Activated gamma-delta T cell treated with anti-CD3 and anti-CD28 coated beads, Interleukin-2, amount 50 U/mL, for 16 hours (primary cell): ENCODE data around the gene PCBP1.
"Not testable (repeated sequence)": the region's sequence is repeated elsewhere in the genome, so short reads cannot be mapped to it uniquely, and the experiment has no call there.

Source experiments
- DNase-seq: peaks from one replicate; pipeline ENCODE4 v3.0.0-alpha.2; 2020; ENCODE audit warnings: low read depth

Gene PCBP1

DNA sequence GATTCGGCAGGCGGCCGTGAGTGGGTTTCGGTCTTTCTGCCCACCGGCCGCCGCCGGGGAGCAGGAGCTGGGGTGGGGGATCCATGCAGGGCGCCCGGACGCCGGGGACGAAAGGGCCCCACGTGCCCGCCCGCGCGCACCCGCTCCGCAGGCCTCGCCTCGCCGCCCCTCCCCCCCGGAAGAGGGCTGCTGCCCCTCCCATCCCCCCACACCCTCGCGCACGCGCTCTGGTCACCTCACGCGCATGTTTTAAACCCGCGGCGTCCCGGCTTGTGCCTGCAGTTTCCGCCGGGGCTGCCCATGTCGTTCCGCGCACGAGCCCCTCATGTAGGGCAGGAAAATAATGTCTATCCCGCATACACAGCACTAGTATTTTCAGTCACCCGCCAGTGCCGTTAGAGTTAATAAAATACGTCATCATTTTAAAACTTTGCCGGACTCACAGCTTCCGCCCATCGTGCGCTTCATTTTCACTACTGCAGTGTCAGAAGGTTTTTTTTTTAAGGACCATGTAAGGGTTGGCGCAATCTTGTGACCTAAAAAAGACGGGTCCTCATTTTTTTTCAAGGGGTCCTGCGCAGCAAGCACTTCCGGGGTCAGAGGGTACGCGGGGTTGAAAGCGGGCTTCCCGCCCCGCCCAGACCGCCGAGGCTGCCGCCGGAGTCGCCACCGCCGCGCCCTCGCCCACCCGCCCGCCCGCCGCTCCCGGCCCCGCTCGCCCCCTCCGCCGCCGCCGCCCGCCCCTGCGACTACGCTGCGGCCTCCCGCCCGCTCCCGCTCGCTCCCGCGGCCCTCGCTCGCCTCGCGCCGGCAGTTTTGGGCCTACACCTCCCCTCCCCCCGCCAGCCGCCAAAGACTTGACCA lies at the start of gene PCBP1:
TSS of gene PCBP1 (plus strand) at position 640 of the 864 bp plus-strand sequence. CDS start 267 bp downstream, outside the sequence.
- peak; percentile 97 for DNase-seq

DNA sequence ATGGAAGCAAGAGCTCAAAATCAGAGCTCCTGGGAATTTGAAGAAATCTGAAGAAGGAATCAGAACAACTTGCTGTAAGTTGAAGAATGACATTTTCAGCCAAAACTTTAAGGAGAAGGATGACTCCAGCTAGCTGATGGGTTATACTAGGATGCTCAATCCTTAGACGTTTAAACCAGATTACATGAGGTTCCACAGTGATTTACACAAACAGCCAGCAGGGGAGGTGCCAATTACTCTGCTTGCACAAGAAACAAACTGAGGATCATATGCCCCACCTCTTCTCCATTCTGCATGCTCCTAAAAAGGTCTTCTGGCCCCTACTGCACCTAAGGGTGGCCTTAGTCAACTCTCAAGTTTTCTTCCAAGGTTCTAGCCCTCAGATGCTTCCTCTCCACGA lies 47.9 kb upstream of the PCBP1 start:
- no peak for DNase-seq

DNA sequence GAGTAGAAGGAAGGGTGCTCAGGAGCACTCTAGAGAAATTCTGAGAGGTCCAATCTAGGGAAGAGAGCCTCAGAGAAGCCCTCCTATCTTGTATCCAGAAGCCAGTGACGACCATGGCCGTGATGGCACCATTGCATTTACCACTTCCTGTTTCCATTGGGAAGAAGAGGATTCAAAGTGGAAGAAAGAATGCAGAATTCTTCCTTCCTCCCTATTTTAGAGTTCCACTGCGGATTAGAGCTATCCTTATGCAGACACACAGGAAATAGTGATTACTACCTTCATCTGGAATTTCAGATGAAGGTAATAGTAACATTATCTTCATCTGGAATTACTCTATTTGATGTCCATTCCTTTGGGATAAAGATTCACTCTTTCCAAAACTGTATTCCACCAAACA lies 45.6 kb upstream of the PCBP1 start:
- DNase-seq, result no peak

GRCh38 chr2:70042246-70042645 lies 45.0 kb upstream of the PCBP1 start:
- DNase-seq, result no peak

GRCh38 chr2:70043252-70043875 lies 43.9 kb upstream of the PCBP1 start:
- DNase-seq, result no peak

DNA sequence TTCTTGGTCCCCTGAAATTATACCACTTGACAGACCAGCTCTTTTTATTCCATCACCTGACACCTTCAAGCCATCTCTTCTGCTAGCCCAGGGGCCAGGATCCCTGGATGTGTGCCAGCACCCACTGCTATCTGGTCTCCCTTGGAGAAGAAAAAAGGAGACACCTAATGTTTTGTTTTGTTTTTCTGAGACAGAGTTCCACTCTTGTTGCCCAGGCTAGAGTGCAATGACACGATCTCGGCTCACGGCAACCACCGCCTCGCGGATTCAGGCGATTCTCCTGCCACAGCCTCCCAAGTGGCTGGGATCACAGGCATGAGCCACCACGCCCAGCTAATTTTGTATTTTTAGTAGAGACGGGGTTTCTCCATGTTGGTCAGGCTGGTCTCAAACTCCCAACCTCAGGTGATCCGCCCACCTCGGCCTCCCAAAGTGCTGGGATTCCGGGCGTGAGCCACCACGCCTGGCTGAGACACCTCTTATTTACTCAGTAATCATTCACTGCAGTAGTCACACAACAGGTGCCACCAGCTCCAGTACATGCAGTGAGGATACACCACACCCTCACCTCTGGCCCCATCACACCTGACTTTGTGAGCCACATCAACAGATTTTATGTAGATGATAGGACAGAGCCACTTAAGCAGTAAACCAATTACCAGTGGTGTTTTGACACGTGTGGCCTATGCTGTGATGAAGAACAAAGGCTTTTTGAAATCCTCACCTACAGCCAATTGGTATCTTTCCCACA lies 42.8 kb upstream of the PCBP1 start:
- no peak for DNase-seq

DNA sequence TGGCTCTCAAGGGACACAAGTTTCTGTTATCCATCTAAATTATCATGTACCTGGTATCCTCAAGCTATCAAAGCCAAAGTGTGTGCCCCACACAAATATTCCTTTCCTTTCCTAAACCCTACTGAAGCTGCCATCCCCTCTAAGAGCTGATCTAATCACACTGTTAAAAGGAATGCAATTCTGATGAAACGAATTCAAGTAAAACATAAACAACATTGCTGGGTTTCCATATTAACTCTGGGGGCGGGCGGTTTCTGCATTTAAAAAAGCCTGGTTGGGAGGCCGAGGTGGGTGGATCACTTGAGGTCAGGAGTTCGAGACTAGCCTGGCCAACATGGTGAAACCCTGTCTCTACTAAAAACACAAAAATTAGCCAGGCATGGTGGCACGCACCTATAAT lies 41.9 kb upstream of the PCBP1 start:
- DNase-seq, result no peak

- DNase-seq, result no peak
Measured at GRCh38 chr2:70045932-70046331, 41.3 kb upstream of the PCBP1 start.

GRCh38 chr2:70046534-70046933 lies 40.7 kb upstream of the PCBP1 start:
- DNase-seq, result no peak

DNA sequence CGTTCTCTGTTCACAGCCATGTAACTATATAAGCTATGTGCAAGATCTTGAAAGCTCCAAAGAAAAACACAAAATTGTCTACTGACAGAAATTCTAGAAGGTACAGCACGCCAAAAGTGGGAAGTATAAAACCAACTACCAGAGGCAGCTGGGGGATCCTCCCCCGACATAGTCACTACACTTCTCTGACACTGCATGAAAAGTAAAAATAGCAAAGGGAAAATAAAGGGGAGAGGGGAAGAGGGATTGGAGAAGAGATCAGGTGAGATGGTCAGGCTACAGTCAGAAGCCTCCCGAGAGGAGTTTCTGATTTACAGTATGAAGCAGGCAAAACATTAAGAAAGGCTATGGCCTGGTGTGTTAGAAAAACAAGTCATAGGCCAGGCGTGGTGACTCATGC lies 39.8 kb upstream of the PCBP1 start:
- no peak for DNase-seq

- DNase-seq, result no peak
Measured at GRCh38 chr2:70049255-70049654, 38.0 kb upstream of the PCBP1 start.

DNA sequence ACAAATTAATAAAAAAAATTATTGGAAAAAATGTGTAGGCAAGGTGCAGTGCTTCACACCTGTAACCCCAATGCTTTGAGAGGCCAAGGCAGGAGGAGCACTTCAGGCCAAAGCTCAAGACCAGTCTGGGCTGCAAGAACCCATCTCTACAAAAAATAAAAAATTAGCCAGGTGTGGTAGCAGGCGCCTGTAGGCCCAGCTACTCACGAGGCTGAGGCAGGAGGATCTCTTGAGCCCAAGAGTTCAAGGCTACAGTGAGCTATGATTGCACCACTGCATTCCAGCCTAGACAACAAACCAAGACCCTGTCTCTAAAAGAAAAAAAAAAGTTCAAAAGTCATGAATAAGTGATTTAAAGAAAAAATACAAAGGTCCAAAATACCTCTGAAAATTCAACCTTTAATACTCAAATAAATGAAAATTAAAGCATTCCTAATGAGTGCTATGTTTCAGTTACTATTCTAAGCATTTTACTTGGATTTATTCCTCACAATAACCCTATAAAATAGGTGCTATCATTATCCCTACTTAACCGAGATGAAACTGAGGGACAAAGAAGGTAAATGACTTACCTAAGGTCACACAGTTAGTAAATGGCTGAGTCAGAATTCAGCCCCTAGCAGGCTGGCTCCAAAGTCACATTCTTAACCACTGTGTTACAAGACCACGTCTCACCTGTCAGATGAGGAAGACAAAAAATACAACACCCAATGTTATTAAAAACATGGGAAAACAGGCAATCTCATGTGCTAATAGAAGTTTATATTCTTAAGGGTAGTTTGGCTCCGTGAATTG lies 36.4 kb upstream of the PCBP1 start:
- no peak for DNase-seq

DNA sequence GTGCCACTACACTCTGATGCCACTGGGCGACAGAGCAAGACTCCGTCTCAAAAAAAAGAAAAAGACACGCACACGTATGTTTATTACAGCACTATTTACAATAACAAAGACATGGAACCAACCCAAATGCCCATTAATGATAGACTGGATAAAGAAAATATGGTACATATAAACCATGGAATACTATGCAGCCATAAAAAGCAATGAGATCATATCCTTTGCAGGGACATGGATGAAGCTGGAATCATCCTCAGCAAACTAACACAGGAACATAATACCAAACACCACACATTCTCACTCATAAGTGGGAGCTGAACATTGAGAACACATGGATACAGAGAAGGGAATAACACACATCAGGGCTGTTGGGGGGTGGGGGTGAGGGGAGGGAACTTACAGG lies 32.0 kb upstream of the PCBP1 start:
- DNase-seq, result not testable (repeated sequence)

- no peak for DNase-seq
Measured at GRCh38 chr2:70061317-70061716, 26.0 kb upstream of the PCBP1 start.

GRCh38 chr2:70062270-70062669 lies 25.0 kb upstream of the PCBP1 start:
- no peak for DNase-seq

- no peak for DNase-seq
Measured at GRCh38 chr2:70068119-70068518, 19.2 kb upstream of the PCBP1 start.

DNA sequence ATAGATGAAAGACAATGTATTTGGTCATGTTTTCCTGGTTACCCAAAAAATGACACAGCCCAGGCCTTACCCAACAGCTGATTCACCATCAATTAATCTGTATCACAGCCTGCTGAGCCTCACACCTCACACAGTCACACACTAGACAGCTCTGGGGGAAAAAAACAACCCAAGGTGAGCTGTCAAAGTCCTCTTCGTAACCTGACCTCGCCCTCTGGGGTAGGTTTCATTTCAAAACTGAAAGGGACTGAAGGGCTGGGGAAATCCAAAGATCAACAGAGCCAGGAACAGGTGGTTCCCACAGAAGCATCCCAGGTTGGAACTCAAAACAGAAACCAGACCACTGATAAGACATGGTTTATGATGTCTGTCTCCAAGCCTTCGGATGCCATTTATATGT lies 18.2 kb upstream of the PCBP1 start:
- peak; percentile 54 for DNase-seq

DNA sequence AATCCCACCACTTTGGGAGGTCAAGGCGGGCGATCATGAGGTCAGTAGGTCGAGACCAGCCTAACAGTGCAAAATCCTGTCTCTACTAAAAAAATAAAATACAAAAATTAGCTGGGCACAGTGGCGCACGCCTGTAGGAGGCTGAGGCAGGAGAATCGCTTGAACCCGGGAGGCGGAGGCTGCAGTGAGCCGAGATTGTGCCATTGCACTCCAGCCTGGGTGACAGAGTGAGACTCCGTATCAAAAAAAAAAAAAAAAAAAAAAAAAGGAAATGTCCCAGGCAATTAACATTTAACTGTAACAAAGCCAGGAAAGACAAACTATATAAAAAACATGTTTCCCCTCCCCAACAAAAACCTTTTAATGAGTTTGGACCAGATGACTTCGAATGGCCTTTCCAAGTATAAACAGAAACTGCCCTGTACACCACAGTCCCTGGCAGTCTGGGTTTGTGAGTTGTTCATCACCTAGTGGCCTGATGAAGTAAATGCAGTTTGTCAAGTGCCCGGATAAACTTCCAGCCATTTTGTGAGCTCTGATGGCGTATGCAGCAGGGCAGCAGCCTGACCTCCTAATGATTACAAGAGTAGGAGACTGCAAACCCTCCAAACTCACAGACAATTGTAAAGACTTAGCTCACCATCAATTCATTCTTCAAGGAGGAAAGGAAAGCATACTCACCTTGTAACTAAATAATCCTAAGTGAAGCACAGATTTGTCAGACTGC lies 16.6 kb upstream of the PCBP1 start:
- DNase-seq, result peak; percentile 37

DNA sequence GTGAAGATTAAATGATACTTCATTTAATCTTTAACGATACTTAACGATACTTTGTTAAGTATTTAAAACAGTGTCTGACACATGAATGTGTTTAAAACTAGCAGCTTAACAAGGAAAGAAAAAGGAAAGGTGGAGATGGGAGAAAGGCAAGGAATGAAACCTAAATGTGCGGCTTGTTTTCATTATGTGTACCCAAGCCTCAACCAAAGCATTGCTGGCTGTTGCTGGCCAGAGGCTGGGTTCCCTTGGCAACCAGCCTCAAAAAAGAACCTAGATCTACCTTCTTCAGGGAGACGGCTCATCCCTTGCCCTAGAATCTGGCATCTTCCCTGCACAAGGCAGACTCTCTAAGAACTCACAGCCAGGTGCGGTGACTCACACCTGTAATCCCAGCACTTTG lies 13.8 kb upstream of the PCBP1 start:
- no peak for DNase-seq

GRCh38 chr2:70078384-70078783 lies 8.9 kb upstream of the PCBP1 start:
- no peak for DNase-seq

DNA sequence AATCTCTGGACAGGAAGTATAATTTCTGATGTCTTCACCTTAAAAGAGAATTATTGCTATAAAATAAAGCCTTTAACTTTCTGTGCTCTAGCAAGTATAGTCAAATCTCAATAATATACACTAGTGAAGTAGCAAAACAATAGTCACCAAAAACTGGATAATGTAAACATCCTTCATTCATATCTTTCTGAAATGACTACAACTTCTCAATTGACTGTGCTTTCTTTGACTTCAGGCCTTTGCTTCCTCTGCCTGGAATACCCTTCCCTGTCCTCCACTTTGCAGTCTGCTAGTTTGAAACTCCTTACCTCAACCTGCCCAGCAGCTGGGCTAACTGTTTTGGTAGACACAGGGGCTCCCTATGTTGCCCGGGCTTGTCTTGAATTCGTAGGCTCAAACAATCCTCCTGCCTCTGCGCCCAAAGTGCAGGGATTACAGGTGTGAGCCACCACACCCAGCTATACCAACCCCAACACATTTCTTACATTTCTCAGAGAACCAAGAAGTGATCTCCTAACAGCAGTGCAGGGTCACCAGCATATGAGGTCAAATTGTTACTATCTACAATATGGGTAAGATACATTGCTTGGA lies 6.6 kb upstream of the PCBP1 start:
- no peak for DNase-seq
